ELR (cell line): ENCODE data around the gene SYT13.

Source experiments
- DNase-seq: peaks from one replicate; pipeline ENCODE4 v3.0.0-alpha.2; 2015; ENCODE audit warnings: low read depth

SYT13 gene

GRCh38 chr11:45285930-45286632 lies at the start of gene SYT13:
Gene SYT13 (minus strand): TSS chr11:45286341. CDS start chr11:45286207, 134 bp downstream.
- DNase-seq, result no peak

GRCh38 chr11:45335434-45335833 lies 49.3 kb upstream of the SYT13 start:
- no peak for DNase-seq

GRCh38 chr11:45334836-45335235 lies 48.7 kb upstream of the SYT13 start:
- DNase-seq, result no peak

GRCh38 chr11:45334410-45334809 lies 48.3 kb upstream of the SYT13 start:
- DNase-seq, result no peak

GRCh38 chr11:45333001-45333971 lies 47.1 kb upstream of the SYT13 start:
- peak; percentile 55 for DNase-seq

GRCh38 chr11:45332276-45332934 lies 46.3 kb upstream of the SYT13 start:
- DNase-seq, result peak; percentile 53

- no peak for DNase-seq
Observed at GRCh38 chr11:45331839-45332238, 45.7 kb upstream of the SYT13 start.

- DNase-seq, result no peak
Observed at GRCh38 chr11:45328726-45329125, 42.6 kb upstream of the SYT13 start.

- DNase-seq, result no peak
Observed at GRCh38 chr11:45324459-45324858, 38.3 kb upstream of the SYT13 start.

GRCh38 chr11:45323601-45324249 lies 37.6 kb upstream of the SYT13 start:
- DNase-seq, result no peak

GRCh38 chr11:45322891-45323600 lies 36.9 kb upstream of the SYT13 start:
- DNase-seq, result no peak

- DNase-seq, result no peak
Observed at GRCh38 chr11:45322111-45322705, 36.1 kb upstream of the SYT13 start.

GRCh38 chr11:45321669-45322068 lies 35.5 kb upstream of the SYT13 start:
- DNase-seq, result no peak

- no peak for DNase-seq
Observed at GRCh38 chr11:45321031-45321595, 35.0 kb upstream of the SYT13 start.

GRCh38 chr11:45320371-45320770 lies 34.2 kb upstream of the SYT13 start:
- DNase-seq, result no peak

- no peak for DNase-seq
Observed at GRCh38 chr11:45319077-45319476, 32.9 kb upstream of the SYT13 start.

- DNase-seq, result no peak
Observed at GRCh38 chr11:45318516-45318915, 32.4 kb upstream of the SYT13 start.

GRCh38 chr11:45316258-45316657 lies 30.1 kb upstream of the SYT13 start:
- DNase-seq, result no peak

GRCh38 chr11:45314900-45315299 lies 28.8 kb upstream of the SYT13 start:
- no peak for DNase-seq

- no peak for DNase-seq
Observed at GRCh38 chr11:45313171-45313865, 27.2 kb upstream of the SYT13 start.
